IMR-90 (cell line): ENCODE results near the gene PARK7. TPM values are rescaled to one million over a fixed set of nuclear protein-coding genes. Genes with fewer than 3 reads are reported as not detected.

Experiments used
- ATAC-seq: fragments of 200-7000 bp; cut with Tn5 transposase; 2 replicates; pipeline ENCODE4 v1.9.1; 2020; ENCODE audit warnings: low read depth, mild to moderate bottlenecking, moderate library complexity
- BruUV-seq: library from RNA; stranded (reverse); fragments of 400-500 nt; replicated peaks from 2 replicates; lab custom pipeline; 2021; lab: Mats Ljungman, UMichigan
- CTCF ChIA-PET: fragments of 300-600 bp; formaldehyde crosslinking; extraction: SDS; loops from one replicate; lab custom pipeline; 2021; ENCODE audit warnings: antibody characterized with exemption; lab: Yijun Ruan, JAX
- POLR2A ChIA-PET: fragments of 300-600 bp; sonication (Branson Sonifier 250); formaldehyde crosslinking; loops from one replicate; lab custom pipeline; 2022; ENCODE audit warnings: antibody characterized with exemption; ENCODE audit not compliant: unreplicated experiment; lab: Charles Lee
- DNase-seq: peaks from one replicate; pipeline ENCODE4 v3.0.0; 2013
- H2AFZ ChIP-seq: replicated peaks from 2 replicates; pipeline ENCODE3; 2013; ENCODE audit warnings: low read length, mild to moderate bottlenecking; ENCODE audit not compliant: poor library complexity
- H2AK5ac ChIP-seq: 2 replicates; pipeline ENCODE4 v1.6.1; 2013; ENCODE audit warnings: low read depth, low read length, inconsistent platforms
- H2AK9ac ChIP-seq: replicated peaks from 2 replicates; pipeline ENCODE3; 2013; ENCODE audit warnings: mild to moderate bottlenecking, low read depth, low read length, moderate library complexity; ENCODE audit not compliant: poor library complexity
- H2BK120ac ChIP-seq: 2 replicates; pipeline ENCODE4 v1.6.1; 2013; ENCODE audit warnings: low read depth, low read length, inconsistent platforms
- H2BK15ac ChIP-seq: 3 replicates; pipeline ENCODE4 v1.6.1; 2013; ENCODE audit warnings: low read depth, low read length, inconsistent platforms
- H2BK20ac ChIP-seq: 2 replicates; pipeline ENCODE4 v1.6.1; 2013; ENCODE audit warnings: low read depth, mild to moderate bottlenecking, inconsistent platforms, low read length, moderate library complexity
- H2BK5ac ChIP-seq: 2 replicates; pipeline ENCODE4 v1.6.1; 2013; ENCODE audit warnings: mild to moderate bottlenecking, low read depth, low read length, inconsistent platforms; ENCODE audit not compliant: poor library complexity, severe bottlenecking
- H3K14ac ChIP-seq: replicated peaks from 2 replicates; pipeline ENCODE4 v1.6.1; 2013; ENCODE audit warnings: low read depth, low read length, inconsistent platforms
- H3K18ac ChIP-seq: 2 replicates; pipeline ENCODE4 v1.6.1; 2013; ENCODE audit warnings: low read depth, low read length, control low read depth
- H3K23ac ChIP-seq: 2 replicates; pipeline ENCODE4 v1.6.1; 2013; ENCODE audit warnings: low read depth, low read length, inconsistent platforms
- H3K27ac ChIP-seq: 2 replicates; pipeline ENCODE4 v1.5.1; 2013; ENCODE audit warnings: mild to moderate bottlenecking, control low read depth, low read length; ENCODE audit not compliant: insufficient read depth
- H3K27me3 ChIP-seq: 2 replicates; pipeline ENCODE4 v1.6.1; 2013; ENCODE audit warnings: low read length; ENCODE audit not compliant: control insufficient read depth, insufficient read depth
- H3K36me3 ChIP-seq: 2 replicates; pipeline ENCODE4 v1.6.1; 2013; ENCODE audit warnings: low read length, mixed read lengths; ENCODE audit not compliant: control insufficient read depth, insufficient read depth
- H3K4ac ChIP-seq: 2 replicates; pipeline ENCODE4 v1.6.1; 2013; ENCODE audit warnings: low read depth, low read length, inconsistent platforms
- H3K4me1 ChIP-seq: 2 replicates; pipeline ENCODE4 v1.6.1; 2013; ENCODE audit warnings: low read length, mixed read lengths; ENCODE audit not compliant: control insufficient read depth, insufficient read depth
- H3K4me2 ChIP-seq: 2 replicates; pipeline ENCODE4 v1.6.1; 2013; ENCODE audit warnings: low read depth, mild to moderate bottlenecking, control low read depth, low read length, moderate library complexity
- H3K4me3 ChIP-seq: 2 replicates; pipeline ENCODE4 v1.5.1; 2013; ENCODE audit warnings: low read depth, mild to moderate bottlenecking, control low read depth, low read length, moderate library complexity; ENCODE audit not compliant: insufficient read depth
- H3K56ac ChIP-seq: 2 replicates; pipeline ENCODE4 v1.6.1; 2013; ENCODE audit warnings: low read length, inconsistent platforms; ENCODE audit not compliant: insufficient read depth; ENCODE audit errors: extremely low read depth
- H3K79me1 ChIP-seq, 2 experiments: 2 replicates each; pipeline ENCODE4 v1.6.1; 2013; ENCODE audit warnings: low read length in 2 of 2, inconsistent platforms in 1 of 2, low read depth in 1 of 2
- H3K9ac ChIP-seq: 2 replicates; pipeline ENCODE4 v1.6.1; 2013; ENCODE audit warnings: low read depth, low read length, control low read depth
- H3K9me1 ChIP-seq: 2 replicates; pipeline ENCODE4 v1.6.1; 2013; ENCODE audit warnings: low read length, inconsistent platforms; ENCODE audit not compliant: insufficient read depth
- H3K9me3 ChIP-seq: 2 replicates; pipeline ENCODE4 v1.6.1; 2013; ENCODE audit warnings: low read length; ENCODE audit not compliant: control insufficient read depth, insufficient read depth
- H4K20me1 ChIP-seq: 2 replicates; pipeline ENCODE4 v1.6.1; 2013; ENCODE audit warnings: low read length, inconsistent platforms; ENCODE audit not compliant: insufficient read depth
- H4K5ac ChIP-seq: 2 replicates; pipeline ENCODE4 v1.6.1; 2013; ENCODE audit warnings: mild to moderate bottlenecking, low read depth, low read length, control low read depth
- H4K8ac ChIP-seq, 2 experiments: 2 replicates each; pipeline ENCODE4 v1.6.1; 2013; ENCODE audit warnings: low read depth in 2 of 2, low read length in 2 of 2, control low read depth in 1 of 2, inconsistent platforms in 1 of 2
- H4K91ac ChIP-seq: 2 replicates; pipeline ENCODE4 v1.6.1; 2013; ENCODE audit warnings: low read depth, low read length, inconsistent platforms; ENCODE audit not compliant: insufficient read depth
- BHLHE40 ChIP-seq: fragments of 150-350 bp; IDR thresholded peaks from 2 replicates; pipeline ENCODE4 v1.6.1; 2016; ENCODE audit warnings: mild to moderate bottlenecking, low read depth, low read length
- CEBPB ChIP-seq: IDR thresholded peaks from 2 replicates; pipeline ENCODE4 v1.6.1; 2012; ENCODE audit warnings: low read depth, low read length, improper control_type of control experiment
- CHD1 ChIP-seq: IDR thresholded peaks from 2 replicates; pipeline ENCODE4 v1.6.1; 2012; ENCODE audit warnings: low read depth, low read length, improper control_type of control experiment
- FOS ChIP-seq: fragments of 150-350 bp; IDR thresholded peaks from 2 replicates; pipeline ENCODE4 v1.6.1; 2016; ENCODE audit warnings: low read depth, low read length
- MAFK ChIP-seq: IDR thresholded peaks from 2 replicates; pipeline ENCODE4 v1.6.1; 2012; ENCODE audit warnings: low read depth, low read length, improper control_type of control experiment
- MAZ ChIP-seq: IDR thresholded peaks from 2 replicates; pipeline ENCODE4 v1.6.1; 2012; ENCODE audit warnings: low read depth, mild to moderate bottlenecking, low read length, improper control_type of control experiment, moderate library complexity, borderline replicate concordance
- MXI1 ChIP-seq: IDR thresholded peaks from 2 replicates; pipeline ENCODE4 v1.6.1; 2012; ENCODE audit warnings: low read depth, mild to moderate bottlenecking, low read length, moderate library complexity, borderline replicate concordance
- NFE2L2 ChIP-seq: fragments of 150-350 bp; IDR thresholded peaks from 2 replicates; pipeline ENCODE4 v1.6.1; 2016; ENCODE audit warnings: low read depth, mild to moderate bottlenecking, low read length
- POLR2A ChIP-seq: IDR thresholded peaks from 2 replicates; pipeline ENCODE4 v1.6.1; 2012; ENCODE audit warnings: mild to moderate bottlenecking, low read depth, low read length
- RAD21 ChIP-seq: IDR thresholded peaks from 2 replicates; pipeline ENCODE4 v1.6.1; 2012; ENCODE audit warnings: low read length, improper control_type of control experiment
- RCOR1 ChIP-seq: IDR thresholded peaks from 2 replicates; pipeline ENCODE4 v1.6.1; 2012; ENCODE audit warnings: mild to moderate bottlenecking, low read length, improper control_type of control experiment; ENCODE audit not compliant: insufficient replicate concordance
- RFX5 ChIP-seq: IDR thresholded peaks from 2 replicates; pipeline ENCODE4 v1.8.0; 2012; ENCODE audit warnings: low read depth, mild to moderate bottlenecking, low read length, moderate library complexity
- SMC3 ChIP-seq: fragments of 150-350 bp; IDR thresholded peaks from 2 replicates; pipeline ENCODE4 v1.6.1; 2016; ENCODE audit warnings: low read depth, mild to moderate bottlenecking, antibody characterized with exemption, low read length, moderate library complexity
- WGBS, 2 experiments: methylation state at CpG; one replicate each; pipeline versions ENCODE4 v1.1.5 to v1.1.7; 2013; ENCODE audit warnings: missing lambda C conversion rate in 2 of 2; ENCODE audit not compliant: insufficient read length in 1 of 2; ENCODE audit errors: extremely low coverage in 2 of 2; 5-methylcytosine and 5-hydroxymethylcytosine counted together
- dilution Hi-C: fragments of 300-500 bp; cut with HindIII; formaldehyde crosslinking; loops from one replicate; pipeline ENCODE4 v1.14.3; 2018; ENCODE audit warnings: low sequenced_read_pairs; ENCODE audit not compliant: unreplicated experiment
- in situ Hi-C: fragments of 300-500 bp; cut with MboI; formaldehyde crosslinking; loops from 3 replicates; pipeline ENCODE4 v1.14.3; 2019; ENCODE audit warnings: low sequenced_read_pairs, inconsistent platforms, mixed read lengths
- intact Hi-C: fragments of 100-400 bp; cut with micrococcal nuclease; formaldehyde crosslinking; loops from 2 replicates; pipeline ENCODE4 v1.10.0; 2022
- polyA plus RNA-seq, 3 experiments: library from polyadenylated mRNA; depleted of rRNA; stranded (reverse); fragments of >200 nt; gene quantifications; 2 replicates each; pipeline ENCODE4 v1.2.3, GENCODE V29; 2012; ENCODE audit warnings: low replicate concordance in 1 of 3
- total RNA-seq: library from RNA; depleted of rRNA; stranded (reverse); fragments of >200 nt; gene quantifications from 2 replicates; pipeline ENCODE4 v1.2.3, GENCODE V29; 2012
- TF ChIP-seq, protein P1 (sequence below): fragments of 150-350 bp; IDR thresholded peaks from 2 replicates; pipeline ENCODE4 v1.6.1; 2016; ENCODE audit warnings: low read depth, mild to moderate bottlenecking, low read length, moderate library complexity, borderline replicate concordance
- TF ChIP-seq, protein P2 (sequence below): fragments of 150-350 bp; IDR thresholded peaks from 2 replicates; pipeline ENCODE4 v1.6.1; 2017; ENCODE audit warnings: mild to moderate bottlenecking, antibody characterized with exemption, low read length, low read depth

Gene PARK7
- total and polyA plus RNA-seq, 2 of the 4 experiments (the other 2 are of a cell fraction): 207 to 357 TPM

DNA sequence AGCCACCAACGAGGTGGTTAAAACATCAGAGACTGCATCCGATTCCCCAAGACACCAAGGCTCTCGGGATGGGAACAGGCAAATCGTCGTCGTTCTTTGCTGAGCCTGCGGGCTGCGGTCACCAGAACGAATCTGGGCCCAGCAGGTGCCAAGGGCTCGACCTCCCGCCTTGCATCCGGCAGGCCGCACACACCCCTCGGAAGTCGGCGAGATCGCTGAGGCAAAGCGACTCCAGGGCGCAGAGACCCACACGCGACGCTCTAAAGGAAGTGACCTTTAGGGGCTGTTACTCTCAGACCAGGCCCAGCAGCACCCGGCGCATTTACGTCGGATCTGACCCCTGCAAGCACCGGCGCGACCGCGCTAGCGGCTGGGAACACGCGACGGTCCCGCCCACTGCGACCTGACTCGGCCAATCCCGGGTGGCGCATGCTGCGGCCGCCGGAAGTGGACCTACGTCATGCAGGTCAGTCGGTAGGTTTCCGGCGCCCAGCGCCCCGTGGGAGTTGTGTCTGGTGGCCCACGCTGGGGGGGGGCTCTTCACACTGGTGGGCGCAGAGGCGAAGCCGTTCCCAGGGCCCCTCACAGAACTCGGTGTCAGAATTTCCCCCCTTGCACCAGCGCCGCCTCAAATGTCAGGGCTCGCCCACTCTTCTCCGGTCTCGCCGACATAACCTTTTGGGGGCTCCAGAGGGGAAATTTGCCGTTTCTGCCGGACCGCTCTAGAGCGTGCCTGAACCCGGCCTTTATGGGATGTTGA, 7.5 kb upstream of the PARK7 start:
- ATAC-seq (peak; percentile 87), DNase-seq (peak; percentile 51)
- H2AFZ ChIP-seq: peak overlapping the region; percentile 97
- H3K27ac ChIP-seq: no peak overlapping the region
- no peaks in the 10 kb centered on the region for H3K9me3 ChIP-seq
- H3K4me1 ChIP-seq: 0 out of 2 replicates have a peak, but pooled peaks cover 4% of the 10 kb centered on the region
- H4K8ac ChIP-seq: peak overlapping the region; percentile 74 to 94
- H4K20me1 ChIP-seq: no peaks in the 10 kb centered on the region
- dilution Hi-C loops (no loop called here), intact Hi-C loops (no loop called here), in situ Hi-C loops (no loop called here)
- no peak overlapping the region for H3K18ac ChIP-seq
- CTCF ChIA-PET: no interaction called here
- BruUV-seq: no TSS peak
- H3K23ac ChIP-seq: peak overlapping the region; percentile 5; the same call in 1 of the 2 replicates
- no peaks in the 10 kb centered on the region for H3K79me1 ChIP-seq
- H2AK5ac ChIP-seq: peak overlapping the region; percentile 15; the same call in 1 of the 2 replicates
- H3K9me1 ChIP-seq: no peaks in the 10 kb centered on the region
- H3K4ac ChIP-seq: peak overlapping the region; percentile 73; the same call in 1 of the 2 replicates
- H3K56ac ChIP-seq: peak overlapping the region; percentile 2; the same call in 1 of the 2 replicates
- no peaks in the 10 kb centered on the region for H3K36me3 ChIP-seq
- no peak overlapping the region for H2BK15ac ChIP-seq
- peak overlapping the region; percentile 59 for H4K5ac ChIP-seq
- no peak overlapping the region for H4K91ac ChIP-seq
- H2AK9ac ChIP-seq: peak overlapping the region; percentile 35
- no peak overlapping the region for H3K9ac ChIP-seq
- POLR2A ChIA-PET: no interaction called here
- H3K27me3 ChIP-seq: no peaks in the 10 kb centered on the region
- H2BK5ac ChIP-seq: no peak overlapping the region
- H3K4me2 ChIP-seq: peak overlapping the region; percentile 50
- 19% methylated on average over 26 of the region's 65 CpGs; no CpG with 5 or more reads in 1 of the 2 experiments for WGBS, 2 experiments
- H3K4me3 ChIP-seq: peak overlapping the region; percentile 29
- H2BK20ac ChIP-seq: no peak overlapping the region
- H3K14ac ChIP-seq: peak overlapping the region; percentile 59; the same call in 1 of the 2 replicates
- peak overlapping the region; percentile 34 for H2BK120ac ChIP-seq
- TF ChIP-seq RAD21 (no peak), RFX5 (no peak), MAZ (no peak), MXI1 (no peak), BHLHE40 (no peak), CEBPB (no peak), MAFK (no peak), CHD1 (no peak), SMC3 (no peak), NFE2L2 (no peak), POLR2A (no peak), RCOR1 (no peak), FOS (no peak)
- TF ChIP-seq, protein P1, sequence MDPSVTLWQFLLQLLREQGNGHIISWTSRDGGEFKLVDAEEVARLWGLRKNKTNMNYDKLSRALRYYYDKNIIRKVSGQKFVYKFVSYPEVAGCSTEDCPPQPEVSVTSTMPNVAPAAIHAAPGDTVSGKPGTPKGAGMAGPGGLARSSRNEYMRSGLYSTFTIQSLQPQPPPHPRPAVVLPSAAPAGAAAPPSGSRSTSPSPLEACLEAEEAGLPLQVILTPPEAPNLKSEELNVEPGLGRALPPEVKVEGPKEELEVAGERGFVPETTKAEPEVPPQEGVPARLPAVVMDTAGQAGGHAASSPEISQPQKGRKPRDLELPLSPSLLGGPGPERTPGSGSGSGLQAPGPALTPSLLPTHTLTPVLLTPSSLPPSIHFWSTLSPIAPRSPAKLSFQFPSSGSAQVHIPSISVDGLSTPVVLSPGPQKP: no peak
- TF ChIP-seq, protein P2, sequence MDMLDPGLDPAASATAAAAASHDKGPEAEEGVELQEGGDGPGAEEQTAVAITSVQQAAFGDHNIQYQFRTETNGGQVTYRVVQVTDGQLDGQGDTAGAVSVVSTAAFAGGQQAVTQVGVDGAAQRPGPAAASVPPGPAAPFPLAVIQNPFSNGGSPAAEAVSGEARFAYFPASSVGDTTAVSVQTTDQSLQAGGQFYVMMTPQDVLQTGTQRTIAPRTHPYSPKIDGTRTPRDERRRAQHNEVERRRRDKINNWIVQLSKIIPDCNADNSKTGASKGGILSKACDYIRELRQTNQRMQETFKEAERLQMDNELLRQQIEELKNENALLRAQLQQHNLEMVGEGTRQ: no peak
